Nephron progenitor cell (in vitro differentiated cells): Measurements from ENCODE around the gene OR5B12.

Experiments
- DNase-seq: peaks from one replicate; pipeline ENCODE4 v3.0.0; 2021
- H3K27ac Mint-ChIP-seq: 2 replicates; pipeline ENCODE4 v1.8.0; 2021; ENCODE audit warnings: mild to moderate bottlenecking, moderate library complexity, mixed read lengths
- H3K27me3 Mint-ChIP-seq: 2 replicates; pipeline ENCODE4 v1.8.0; 2021; ENCODE audit warnings: mild to moderate bottlenecking, low read depth, mixed read lengths; ENCODE audit not compliant: poor library complexity
- H3K36me3 Mint-ChIP-seq: 2 replicates; pipeline ENCODE4 v1.8.0; 2021; ENCODE audit warnings: low read depth, mixed read lengths
- H3K4me1 Mint-ChIP-seq: 2 replicates; pipeline ENCODE4 v1.8.0; 2021; ENCODE audit warnings: mixed read lengths
- H3K4me3 Mint-ChIP-seq: 2 replicates; pipeline ENCODE4 v1.8.0; 2021; ENCODE audit warnings: mild to moderate bottlenecking, moderate library complexity, mixed read lengths
- H3K9me3 Mint-ChIP-seq: 2 replicates; pipeline ENCODE4 v1.8.0; 2021; ENCODE audit warnings: mild to moderate bottlenecking, moderate library complexity, mixed read lengths
- CTCF ChIP-seq: fragments of 200-600 bp; sonication (generic); IDR thresholded peaks from 2 replicates; pipeline ENCODE4 v1.5.0; 2021; ENCODE audit warnings: antibody characterized with exemption

OR5B12 gene

GRCh38 chr11:58465690-58466089 is 23.7 kb upstream of the OR5B12 start:
- Mint-ChIP-seq H3K36me3 (no peaks in the 10 kb centered on the region), H3K27me3 (peaks cover 3% of the 10 kb centered on the region), H3K4me3 (no peak overlapping the region), H3K4me1 (no peaks in the 10 kb centered on the region), H3K27ac (no peak overlapping the region), H3K9me3 (peaks cover 5% of the 10 kb centered on the region)
- TF ChIP-seq CTCF = no peak
- DNase-seq = no peak

- Mint-ChIP-seq H3K27me3 (peaks cover 8% of the 10 kb centered on the region), H3K4me1 (no peaks in the 10 kb centered on the region), H3K36me3 (no peaks in the 10 kb centered on the region), H3K27ac (no peak overlapping the region), H3K4me3 (no peak overlapping the region), H3K9me3 (peaks cover 32% of the 10 kb centered on the region)
- DNase-seq = no peak
- TF ChIP-seq CTCF = no peak
Measured at GRCh38 chr11:58451585-58451984, 9.5 kb upstream of the OR5B12 start.

- no peak for TF ChIP-seq CTCF
- H3K27ac Mint-ChIP-seq = no peak overlapping the region
- H3K9me3 Mint-ChIP-seq = peaks cover 37% of the 10 kb centered on the region
- H3K36me3 Mint-ChIP-seq = no peaks in the 10 kb centered on the region
- no peak for DNase-seq
- H3K4me1 Mint-ChIP-seq = no peaks in the 10 kb centered on the region
- peaks cover 16% of the 10 kb centered on the region for H3K27me3 Mint-ChIP-seq
- no peak overlapping the region for H3K4me3 Mint-ChIP-seq
Measured at GRCh38 chr11:58446294-58446693, 4.3 kb upstream of the OR5B12 start.

GRCh38 chr11:58444300-58444699 is 2.3 kb upstream of the OR5B12 start:
- Mint-ChIP-seq H3K27ac (no peak overlapping the region), H3K9me3 (peaks cover 35% of the 10 kb centered on the region), H3K4me1 (no peaks in the 10 kb centered on the region), H3K27me3 (peaks cover 16% of the 10 kb centered on the region), H3K36me3 (no peaks in the 10 kb centered on the region), H3K4me3 (no peak overlapping the region)
- TF ChIP-seq CTCF = no peak
- no peak for DNase-seq

- Mint-ChIP-seq H3K27me3 (no peaks in the 10 kb centered on the region), H3K4me3 (no peak overlapping the region), H3K9me3 (peaks cover 4% of the 10 kb centered on the region), H3K27ac (no peak overlapping the region), H3K4me1 (no peaks in the 10 kb centered on the region), H3K36me3 (no peaks in the 10 kb centered on the region)
- DNase-seq = no peak
- TF ChIP-seq CTCF = no peak
Measured at GRCh38 chr11:58438486-58438885, 3.5 kb downstream of the OR5B12 start.

- TF ChIP-seq CTCF = no peak
- Mint-ChIP-seq H3K27me3 (no peaks in the 10 kb centered on the region), H3K4me3 (no peak overlapping the region), H3K4me1 (no peaks in the 10 kb centered on the region), H3K27ac (no peak overlapping the region), H3K9me3 (peaks cover 4% of the 10 kb centered on the region), H3K36me3 (no peaks in the 10 kb centered on the region)
- no peak for DNase-seq
Measured at GRCh38 chr11:58434217-58434616, 7.8 kb downstream of the OR5B12 start.
